HepG2 (cell line): Measurements from ENCODE around the gene CD58. TPM values are rescaled to one million over a fixed set of nuclear protein-coding genes. Genes with fewer than 3 reads are reported as not detected.

Experiments
- ATAC-seq: fragments of 200-7000 bp; cut with Tn5 transposase; 3 replicates; pipeline ENCODE4 v1.9.1; 2020; ENCODE audit warnings: mild to moderate bottlenecking, moderate library complexity
- BruUV-seq: library from RNA; stranded (reverse); fragments of 400-500 nt; replicated peaks from 2 replicates; lab custom pipeline; 2021; lab: Mats Ljungman, UMichigan
- CTCF ChIA-PET: fragments of 300-600 bp; formaldehyde crosslinking; extraction: SDS; loops from one replicate; lab custom pipeline; 2021; ENCODE audit warnings: low total read pairs, inconsistent platforms, low intra/inter-chr PET ratio; lab: Yijun Ruan, JAX
- POLR2A ChIA-PET: fragments of 350-600 bp; sonication (Branson Sonifier 250); formaldehyde crosslinking; loops from one replicate; lab custom pipeline; 2020; ENCODE audit warnings: antibody characterized with exemption, inconsistent platforms; lab: Yijun Ruan, JAX
- DNase-seq: peaks from one replicate; pipeline ENCODE4 v3.0.0-alpha.2; 2015; ENCODE audit warnings: low spot score
- FAIRE-seq: peaks from 3 replicates; lab custom pipeline; 2011; peaks lifted over from hg19 to GRCh38; lab: Jason Lieb, UNC
- H2AFZ ChIP-seq: one replicate; pipeline ENCODE4 v1.6.1; 2011; ENCODE audit warnings: low read length, inconsistent platforms
- H3K27ac ChIP-seq: fragments of 300-600 bp; 3 replicates; pipeline ENCODE4 v1.8.0; 2011; ENCODE audit warnings: mixed run types, mild to moderate bottlenecking, mixed read lengths, low read length, inconsistent platforms; ENCODE audit not compliant: insufficient read depth; ENCODE audit errors: extremely low read length
- H3K27me3 ChIP-seq, 2 experiments: fragments of 200-600 bp in 1 of 2; 2 replicates in 1 of 2; 3 replicates in 1 of 2; pipeline versions ENCODE4 v1.6.0 to v1.8.0; 2011; ENCODE audit warnings: low read length in 2 of 2, mild to moderate bottlenecking in 2 of 2, moderate library complexity in 2 of 2, inconsistent platforms in 1 of 2; ENCODE audit not compliant: insufficient read depth in 2 of 2, control insufficient read depth in 1 of 2
- H3K36me3 ChIP-seq, 2 experiments: fragments of 200-600 bp in 1 of 2; replicated peaks in 1 of 2; 2 replicates in 1 of 2; 3 replicates in 1 of 2; pipeline versions ENCODE4 v1.5.1 to v1.8.0; 2011; ENCODE audit warnings: low read length in 2 of 2, inconsistent platforms in 1 of 2; ENCODE audit not compliant: insufficient read depth in 2 of 2, control insufficient read depth in 1 of 2
- H3K4me1 ChIP-seq: 2 replicates; pipeline ENCODE4 v1.5.1; 2012; ENCODE audit warnings: low read length, inconsistent platforms; ENCODE audit not compliant: insufficient read depth
- H3K4me2 ChIP-seq: 2 replicates; pipeline ENCODE4 v1.6.0; 2011; ENCODE audit warnings: low read depth, low read length, inconsistent platforms
- H3K4me3 ChIP-seq, 3 experiments: fragments of 200-600 bp in 1 of 3; sonication (generic), shearing (Covaris generic) in 1 of 3; replicated peaks in 1 of 3; 2 replicates each; pipeline ENCODE4 v1.5.1; 2011 to 2016; ENCODE audit warnings: low read length in 3 of 3, inconsistent platforms in 2 of 3, low read depth in 2 of 3, mild to moderate bottlenecking in 2 of 3, control low read depth in 1 of 3, mixed read lengths in 1 of 3; ENCODE audit not compliant: insufficient read depth in 1 of 3
- H3K79me2 ChIP-seq: one replicate; pipeline ENCODE4 v1.6.1; 2011; ENCODE audit warnings: low read length, inconsistent platforms; ENCODE audit not compliant: insufficient read depth
- H3K9ac ChIP-seq: 2 replicates; pipeline ENCODE4 v1.6.0; 2011; ENCODE audit warnings: mild to moderate bottlenecking, low read depth, low read length, inconsistent platforms; ENCODE audit not compliant: insufficient read depth
- H3K9me3 ChIP-seq: 2 replicates; pipeline ENCODE4 v1.5.1; 2012; ENCODE audit warnings: mild to moderate bottlenecking, low read length
- H4K20me1 ChIP-seq: 2 replicates; pipeline ENCODE4 v1.6.0; 2011; ENCODE audit warnings: inconsistent platforms, mild to moderate bottlenecking, low read length, moderate library complexity; ENCODE audit not compliant: insufficient read depth
- PHF8 ChIP-seq: sonication (generic); formaldehyde crosslinking; IDR thresholded peaks from 2 replicates; pipeline ENCODE4 v1.5.0; 2020; ENCODE audit warnings: missing genetic modification reagents
- PRDM4 ChIP-seq: sonication (generic); formaldehyde crosslinking; IDR thresholded peaks from 2 replicates; pipeline ENCODE4 v1.9.0; 2021; ENCODE audit warnings: missing genetic modification reagents, borderline replicate concordance
- RFXAP ChIP-seq: sonication (generic); formaldehyde crosslinking; IDR thresholded peaks from 2 replicates; pipeline ENCODE4 v1.4.0; 2020; ENCODE audit warnings: missing genetic modification reagents, borderline replicate concordance
- SNAPC2 ChIP-seq: sonication (generic); formaldehyde crosslinking; IDR thresholded peaks from 2 replicates; pipeline ENCODE4 v1.8.1; 2022; ENCODE audit warnings: mild to moderate bottlenecking, missing genetic modification reagents
- SP5 ChIP-seq: IDR thresholded peaks from 2 replicates; pipeline ENCODE4 v1.6.1; 2016; ENCODE audit warnings: low read depth, borderline replicate concordance
- ZNF367 ChIP-seq: sonication (generic); formaldehyde crosslinking; IDR thresholded peaks from 2 replicates; pipeline ENCODE4 v1.4.0; 2020; ENCODE audit warnings: missing genetic modification reagents, borderline replicate concordance
- ZNF451 ChIP-seq: sonication (generic); formaldehyde crosslinking; IDR thresholded peaks from 2 replicates; pipeline ENCODE4 v1.5.0; 2020; ENCODE audit warnings: mild to moderate bottlenecking, missing genetic modification reagents
- ZNF552 ChIP-seq: sonication (generic); formaldehyde crosslinking; IDR thresholded peaks from 2 replicates; pipeline ENCODE4 v1.9.0; 2022; ENCODE audit warnings: missing genetic modification reagents, mild to moderate bottlenecking, borderline replicate concordance
- ZNF562 ChIP-seq: sonication (generic); formaldehyde crosslinking; IDR thresholded peaks from 2 replicates; pipeline ENCODE4 v1.8.0; 2022; ENCODE audit warnings: missing genetic modification reagents, borderline replicate concordance
- ZNF563 ChIP-seq: sonication (generic); formaldehyde crosslinking; IDR thresholded peaks from 2 replicates; pipeline ENCODE4 v1.8.0; 2022; ENCODE audit warnings: mild to moderate bottlenecking, moderate library complexity, missing genetic modification reagents
- WGBS: methylation state at CpG from one replicate; pipeline ENCODE4 v1.1.6; 2017; ENCODE audit warnings: low lambda C conversion rate; 5-methylcytosine and 5-hydroxymethylcytosine counted together
- in situ Hi-C: cut with HindIII; loops from 2 replicates; pipeline ENCODE4 v1.10.0; 2017; ENCODE audit warnings: low pct_unique_long_range_greater_than_20kb; ENCODE audit not compliant: extremely low pct_ligation_motif_present
- intact Hi-C: fragments of 100-400 bp; cut with micrococcal nuclease; formaldehyde crosslinking; loops from one replicate; pipeline ENCODE4 v1.10.0; 2022; ENCODE audit not compliant: unreplicated experiment
- polyA plus RNA-seq, 8 experiments: library from polyadenylated mRNA; depleted of rRNA in 3 of 8; stranded (reverse) in 7 of 8; unstranded in 1 of 8; fragments of >200 nt; fragmentation: Illumina TruSeq in 4 of 8; extraction: Trizol in 4 of 8; gene quantifications; 2 replicates each; pipeline versions ENCODE4 v1.2.1 to v1.2.3, GENCODE V29; 2011 to 2016; ENCODE audit warnings: low read depth in 4 of 8, missing spikeins in 1 of 8, mixed read lengths in 1 of 8; ENCODE audit not compliant: insufficient read depth in 1 of 8
- total RNA-seq, 5 experiments: library from RNA; depleted of rRNA; stranded (reverse); fragments of >200 nt; fragmentation: Illumina TruSeq; extraction: Trizol; gene quantifications; 2 replicates each; pipeline ENCODE4 v1.2.3, GENCODE V29; 2016; ENCODE audit warnings: low read depth in 1 of 5
- TF ChIP-seq, protein P1 (sequence below): sonication (generic); formaldehyde crosslinking; IDR thresholded peaks from 2 replicates; pipeline ENCODE4 v1.4.0; 2020; ENCODE audit warnings: mild to moderate bottlenecking, missing genetic modification reagents

CD58 gene
- total and polyA plus RNA-seq, 2 of the 13 experiments (the other 11 are each of a cell fraction or from before 2014, with no cell fraction given), result 9.4 to 13.5 TPM

DNA sequence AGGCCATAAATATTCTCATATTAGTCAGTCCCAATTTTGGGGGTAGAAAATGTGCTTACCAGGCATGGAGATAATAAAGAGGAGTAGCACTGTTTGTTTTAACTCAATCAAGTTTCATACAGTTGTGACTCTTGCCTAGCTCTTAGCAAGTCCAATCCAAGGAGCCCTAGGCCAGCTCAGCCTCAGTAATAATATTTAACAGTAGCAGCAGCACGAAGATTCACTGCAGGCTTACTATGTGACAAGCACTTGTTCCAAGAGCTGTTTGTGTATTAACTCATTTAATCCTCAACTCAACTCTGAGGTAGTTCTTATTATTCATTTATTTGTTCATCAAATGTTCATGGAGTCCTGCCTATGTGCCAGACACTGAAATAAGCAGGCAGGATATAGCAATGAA lies 12.3 kb downstream of the CD58 start:
- Histone ChIP-seq H3K9me3 (peaks cover 9% of the 10 kb centered on the region), H3K27me3 (no peaks in the 10 kb centered on the region), H3K4me1 (no peaks in the 10 kb centered on the region), H3K9ac (no peak overlapping the region), H3K27ac (no peak overlapping the region), H2AFZ (no peak overlapping the region), H3K4me2 (no peak overlapping the region), H4K20me1 (no peaks in the 10 kb centered on the region), H3K79me2 (no peaks in the 10 kb centered on the region), H3K36me3 (peaks cover 0 to 4% of the 10 kb centered on the region in 2 experiments; a peak in 1 of 5 replicates), H3K4me3 (no peak overlapping the region)
- intact Hi-C loops (no loop called here), in situ Hi-C loops (no loop called here)
- FAIRE-seq, result no peak
- POLR2A ChIA-PET, result no interaction called here
- 93% methylated on average over 1 of the region's 1 CpG for WGBS
- no peak for ATAC-seq
- no peak for DNase-seq
- CTCF ChIA-PET, result no interaction called here
- BruUV-seq, result no TSS peak
- no peak for TF ChIP-seq SP5
- TF ChIP-seq, protein P1, sequence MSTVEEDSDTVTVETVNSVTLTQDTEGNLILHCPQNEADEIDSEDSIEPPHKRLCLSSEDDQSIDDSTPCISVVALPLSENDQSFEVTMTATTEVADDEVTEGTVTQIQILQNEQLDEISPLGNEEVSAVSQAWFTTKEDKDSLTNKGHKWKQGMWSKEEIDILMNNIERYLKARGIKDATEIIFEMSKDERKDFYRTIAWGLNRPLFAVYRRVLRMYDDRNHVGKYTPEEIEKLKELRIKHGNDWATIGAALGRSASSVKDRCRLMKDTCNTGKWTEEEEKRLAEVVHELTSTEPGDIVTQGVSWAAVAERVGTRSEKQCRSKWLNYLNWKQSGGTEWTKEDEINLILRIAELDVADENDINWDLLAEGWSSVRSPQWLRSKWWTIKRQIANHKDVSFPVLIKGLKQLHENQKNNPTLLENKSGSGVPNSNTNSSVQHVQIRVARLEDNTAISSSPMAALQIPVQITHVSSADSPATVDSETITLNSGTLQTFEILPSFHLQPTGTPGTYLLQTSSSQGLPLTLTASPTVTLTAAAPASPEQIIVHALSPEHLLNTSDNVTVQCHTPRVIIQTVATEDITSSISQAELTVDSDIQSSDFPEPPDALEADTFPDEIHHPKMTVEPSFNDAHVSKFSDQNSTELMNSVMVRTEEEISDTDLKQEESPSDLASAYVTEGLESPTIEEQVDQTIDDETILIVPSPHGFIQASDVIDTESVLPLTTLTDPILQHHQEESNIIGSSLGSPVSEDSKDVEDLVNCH (CRISPR knock-in tag), result no peak
- no peak for TF ChIP-seq ZNF562 (CRISPR knock-in tag)
- no peak for TF ChIP-seq ZNF552
- no peak for TF ChIP-seq ZNF367 (CRISPR knock-in tag)
- no peak for TF ChIP-seq RFXAP (CRISPR knock-in tag)
- TF ChIP-seq ZNF451 (CRISPR knock-in tag), result no peak
- TF ChIP-seq PHF8 (CRISPR knock-in tag), result no peak
- no peak for TF ChIP-seq PRDM4 (CRISPR knock-in tag)
- no peak for TF ChIP-seq SNAPC2 (CRISPR knock-in tag)
- TF ChIP-seq ZNF563 (CRISPR knock-in tag), result no peak
